Spleen (tissue), 7 donors: ENCODE data around the gene PRR13.
A peak's percentile ranks its signal among the peaks of the same experiment; 100 is the strongest.

Experiments
- CTCF ChIP-seq, 11 experiments: fragments of 200-600 bp in 7 of 11; fragments of 450-650 bp in 4 of 11; sonication (generic) in 4 of 11; IDR thresholded peaks in 8 of 11; conservative IDR thresholded peaks in 3 of 11; 1 replicate in 7 of 11; 2 replicates in 4 of 11; pipeline versions ENCODE4 v1.4.0 to v1.8.0; 2016 to 2021; ENCODE audit warnings: antibody characterized with exemption in 11 of 11, inconsistent platforms in 4 of 11, mild to moderate bottlenecking in 1 of 11
- POLR2A ChIP-seq, 3 donors: fragments of 450-650 bp; IDR thresholded peaks; one replicate each; pipeline ENCODE4 v1.5.1; 2017; ENCODE audit warnings: antibody characterized with exemption in 3 of 3, mild to moderate bottlenecking in 1 of 3
- POLR2AphosphoS5 ChIP-seq, 3 donors: sonication (generic); formaldehyde crosslinking; IDR thresholded peaks; one replicate each; pipeline ENCODE4 v1.5.1; 2017; ENCODE audit warnings: antibody characterized with exemption in 3 of 3
- donor health status: DM: no; HTN: no; CAD: no; lungs with moderate emphysema.
- donor health status: DM: no; HTN: no; CAD: no.
- donor health status: DM: no; HTN: no; CAD: no.

- TF ChIP-seq CTCF (IDR thresholded peaks at IDR 0.05 in 8 of 11, conservative IDR thresholded peaks at IDR 0.05 in 3 of 11) (no peak), POLR2AphosphoS5 (IDR thresholded peaks at IDR 0.05) (peak in 2 of 3 donors; percentile 30 to 50), POLR2A (IDR thresholded peaks at IDR 0.05) (no peak)
Measured at GRCh38 chr12:53484686-53485575, 43.4 kb downstream of the PRR13 start.
